ENCODE data around the gene RFX2.
A peak's percentile ranks its signal among the peaks of the same experiment; 100 is the strongest.

Gene RFX2

DNA sequence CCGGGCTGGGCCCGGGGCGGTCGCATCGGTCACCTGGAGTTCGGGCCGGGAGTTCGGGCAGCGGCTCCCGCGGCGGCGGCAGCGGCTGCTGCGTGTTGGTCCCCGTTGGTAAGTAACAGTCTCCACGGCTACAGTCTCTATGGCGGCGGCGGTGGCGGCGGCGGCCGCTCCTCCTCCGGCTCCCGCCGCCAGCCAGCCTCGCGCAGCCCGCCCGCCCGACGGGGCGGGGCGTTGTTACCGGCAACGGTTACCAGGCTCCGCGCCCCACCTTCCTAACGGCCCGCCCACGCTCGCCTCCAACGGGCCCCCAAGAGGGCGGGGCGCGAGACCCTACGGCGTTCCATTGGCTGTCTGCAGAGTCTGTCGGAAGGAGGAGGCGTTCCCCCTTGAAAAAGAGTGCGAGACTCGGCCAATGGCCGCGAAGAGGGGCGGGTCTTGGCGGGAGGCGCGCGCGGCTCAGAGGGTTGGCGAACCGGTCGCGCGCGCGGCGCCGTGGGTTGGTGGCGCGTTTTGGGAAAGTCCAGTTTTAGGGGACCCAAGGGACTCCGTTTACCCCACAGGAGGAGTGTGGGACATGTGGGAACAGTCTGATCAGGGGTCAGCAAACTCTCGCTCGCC is at the start of gene RFX2:
TSS of gene RFX2 (minus strand) at position 141 of the 618 bp plus-strand sequence. CDS start 63,004 bp downstream, outside the sequence.
- Histone ChIP-seq H3K27me3 (no peaks in the 10 kb centered on the region), H3K36me3 (no peaks in the 10 kb centered on the region), H3K4me1 (ENCODE audit: control insufficient read depth in 1 of 2, insufficient read depth in 1 of 2, low read depth in 1 of 2, low read length in 1 of 2) (peaks cover 14 to 36% of the 10 kb centered on the region in 2 experiments), H3K4me3 (ENCODE audit: low read depth in 1 of 2, low read length in 1 of 2) (peak within 1 kb of the TSS; percentile 71 to 78), H3K9me3 (no peaks in the 10 kb centered on the region), H3K27ac (peak within 1 kb of the TSS; percentile 71)
- TF ChIP-seq, protein P1, sequence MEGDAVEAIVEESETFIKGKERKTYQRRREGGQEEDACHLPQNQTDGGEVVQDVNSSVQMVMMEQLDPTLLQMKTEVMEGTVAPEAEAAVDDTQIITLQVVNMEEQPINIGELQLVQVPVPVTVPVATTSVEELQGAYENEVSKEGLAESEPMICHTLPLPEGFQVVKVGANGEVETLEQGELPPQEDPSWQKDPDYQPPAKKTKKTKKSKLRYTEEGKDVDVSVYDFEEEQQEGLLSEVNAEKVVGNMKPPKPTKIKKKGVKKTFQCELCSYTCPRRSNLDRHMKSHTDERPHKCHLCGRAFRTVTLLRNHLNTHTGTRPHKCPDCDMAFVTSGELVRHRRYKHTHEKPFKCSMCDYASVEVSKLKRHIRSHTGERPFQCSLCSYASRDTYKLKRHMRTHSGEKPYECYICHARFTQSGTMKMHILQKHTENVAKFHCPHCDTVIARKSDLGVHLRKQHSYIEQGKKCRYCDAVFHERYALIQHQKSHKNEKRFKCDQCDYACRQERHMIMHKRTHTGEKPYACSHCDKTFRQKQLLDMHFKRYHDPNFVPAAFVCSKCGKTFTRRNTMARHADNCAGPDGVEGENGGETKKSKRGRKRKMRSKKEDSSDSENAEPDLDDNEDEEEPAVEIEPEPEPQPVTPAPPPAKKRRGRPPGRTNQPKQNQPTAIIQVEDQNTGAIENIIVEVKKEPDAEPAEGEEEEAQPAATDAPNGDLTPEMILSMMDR (IDR thresholded peaks at IDR 0.05): peak; percentile 38

GRCh38 chr19:6156033-6156432 is 45.7 kb upstream of the RFX2 start:
- H3K27me3 ChIP-seq: no peaks in the 10 kb centered on the region
- no peak overlapping the region for H3K4me3 ChIP-seq (ENCODE audit: low read depth in 1 of 2, low read length in 1 of 2)
- H3K27ac ChIP-seq: no peak overlapping the region
- no peaks in the 10 kb centered on the region for H3K4me1 ChIP-seq (ENCODE audit: control insufficient read depth in 1 of 2, insufficient read depth in 1 of 2, low read depth in 1 of 2, low read length in 1 of 2)
- no peaks in the 10 kb centered on the region for H3K9me3 ChIP-seq
- TF ChIP-seq, protein P1 (IDR thresholded peaks at IDR 0.05): no peak
- H3K36me3 ChIP-seq: no peaks in the 10 kb centered on the region

DNA sequence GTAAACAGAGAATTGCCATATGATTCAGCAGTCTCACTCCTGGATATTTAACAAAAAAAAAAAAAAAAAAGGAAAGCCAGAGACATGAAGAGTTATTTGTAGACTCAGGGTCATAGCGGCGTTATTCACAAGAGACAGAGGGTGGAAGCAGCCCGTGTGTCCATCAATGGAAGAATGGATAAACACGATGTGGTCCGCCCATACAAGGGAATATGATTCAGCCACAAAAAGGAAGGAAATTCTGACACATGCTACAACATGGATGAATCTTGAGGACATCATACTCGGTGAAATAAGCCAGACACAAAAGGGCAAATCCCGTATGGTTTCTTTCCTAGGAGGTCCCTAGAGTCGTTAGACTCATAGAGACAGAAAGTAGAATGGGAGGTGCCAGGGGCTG is 40.0 kb upstream of the RFX2 start:
- H3K4me3 ChIP-seq (ENCODE audit: low read depth in 1 of 2, low read length in 1 of 2): no peak overlapping the region
- no peaks in the 10 kb centered on the region for H3K4me1 ChIP-seq (ENCODE audit: control insufficient read depth in 1 of 2, insufficient read depth in 1 of 2, low read depth in 1 of 2, low read length in 1 of 2)
- no peak overlapping the region for H3K27ac ChIP-seq
- TF ChIP-seq, protein P1 (IDR thresholded peaks at IDR 0.05): no peak
- no peaks in the 10 kb centered on the region for H3K9me3 ChIP-seq
- no peaks in the 10 kb centered on the region for H3K27me3 ChIP-seq
- H3K36me3 ChIP-seq: no peaks in the 10 kb centered on the region

- H3K27ac ChIP-seq: no peak overlapping the region
- TF ChIP-seq, protein P1 (IDR thresholded peaks at IDR 0.05): no peak
- H3K4me3 ChIP-seq (ENCODE audit: low read depth in 1 of 2, low read length in 1 of 2): no peak overlapping the region
- no peaks in the 10 kb centered on the region for H3K4me1 ChIP-seq (ENCODE audit: control insufficient read depth in 1 of 2, insufficient read depth in 1 of 2, low read depth in 1 of 2, low read length in 1 of 2)
- H3K9me3 ChIP-seq: no peaks in the 10 kb centered on the region
- no peaks in the 10 kb centered on the region for H3K36me3 ChIP-seq
- H3K27me3 ChIP-seq: no peaks in the 10 kb centered on the region
Measured at GRCh38 chr19:6141217-6141616, 30.9 kb upstream of the RFX2 start.

DNA sequence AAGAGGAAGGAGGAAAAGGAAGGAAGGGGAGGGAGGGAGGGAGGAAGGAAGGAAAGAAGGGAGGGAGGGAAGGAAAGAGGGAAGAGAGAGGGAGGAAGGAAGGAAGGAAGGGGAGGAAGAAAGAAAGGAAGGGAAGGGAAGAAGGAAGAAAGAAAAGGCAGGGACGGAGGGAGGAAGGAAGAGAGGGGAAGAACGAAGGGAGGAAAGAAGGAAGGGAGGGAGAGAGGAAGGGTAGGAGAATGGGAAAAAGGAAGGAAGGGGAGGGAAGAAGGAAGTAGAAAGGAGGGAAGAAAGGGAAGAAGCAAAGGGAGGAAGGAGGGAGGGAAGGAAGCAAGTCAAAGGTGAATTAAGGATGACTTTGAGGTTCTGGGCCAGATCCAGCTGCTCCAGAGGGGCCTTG is 28.2 kb upstream of the RFX2 start:
- no peaks in the 10 kb centered on the region for H3K9me3 ChIP-seq

More for the DNA sequence above, 28.2 kb upstream of the RFX2 start:
- Histone ChIP-seq H3K4me3 (ENCODE audit: low read depth in 1 of 2, low read length in 1 of 2) (no peak overlapping the region), H3K4me1 (ENCODE audit: control insufficient read depth in 1 of 2, insufficient read depth in 1 of 2, low read depth in 1 of 2, low read length in 1 of 2) (no peaks in the 10 kb centered on the region), H3K27me3 (no peaks in the 10 kb centered on the region), H3K27ac (no peak overlapping the region), H3K36me3 (no peaks in the 10 kb centered on the region)
- TF ChIP-seq, protein P1 (IDR thresholded peaks at IDR 0.05): no peak
